ENCODE results near the gene KDELR1.

DNA sequence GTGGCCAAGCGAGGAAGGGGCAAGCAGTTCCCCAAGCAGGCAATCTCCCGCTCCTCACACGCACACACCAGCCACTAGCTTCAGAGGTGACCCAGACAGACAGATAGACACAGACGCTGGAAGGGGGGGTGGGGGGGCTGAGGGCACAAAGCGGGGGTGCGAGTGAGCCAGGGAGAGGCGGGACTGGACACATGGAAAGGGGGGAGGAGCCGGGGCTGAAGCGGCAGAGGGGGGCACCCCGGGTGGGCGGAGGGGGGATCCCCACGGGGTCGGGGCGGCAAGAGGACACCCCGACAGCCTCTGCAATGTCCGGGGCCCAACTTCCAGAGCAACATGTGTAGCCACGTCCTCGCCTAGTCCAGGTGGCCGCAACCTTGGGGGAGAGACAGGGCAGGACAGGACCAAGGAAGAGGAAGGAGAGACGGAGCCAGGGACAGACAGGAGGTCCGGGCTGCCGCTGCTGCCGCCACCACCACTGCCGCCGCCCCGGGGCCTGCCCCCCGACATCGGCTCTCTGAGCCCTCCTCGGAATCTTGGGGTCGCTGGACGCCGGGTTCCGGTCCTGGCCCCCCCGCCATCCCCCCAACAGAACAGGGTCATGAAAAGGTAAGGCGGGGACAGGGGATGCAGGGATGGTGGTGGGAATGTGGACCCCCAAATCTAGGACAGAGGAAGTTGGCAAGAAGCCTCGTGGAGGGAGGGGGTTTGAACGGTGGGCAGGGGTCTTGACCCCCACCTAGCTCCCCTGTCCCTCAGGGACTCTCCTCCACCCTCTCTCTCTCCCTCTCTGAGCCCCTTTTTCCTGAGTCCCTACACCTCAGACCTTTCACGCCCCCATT lies 3.2 kb upstream of the KDELR1 start:
- no peak for TF ChIP-seq ESRRG (CRISPR knock-in tag; IDR thresholded peaks at IDR 0.05)
- no peak for TF ChIP-seq BACH2 (CRISPR knock-in tag; IDR thresholded peaks at IDR 0.05; ENCODE audit: borderline replicate concordance)
- no peak for TF ChIP-seq ZFP3 (CRISPR knock-in tag; IDR thresholded peaks at IDR 0.05)
- TF ChIP-seq RARB (CRISPR knock-in tag; IDR thresholded peaks at IDR 0.05), result no peak
- TF ChIP-seq, protein P1, sequence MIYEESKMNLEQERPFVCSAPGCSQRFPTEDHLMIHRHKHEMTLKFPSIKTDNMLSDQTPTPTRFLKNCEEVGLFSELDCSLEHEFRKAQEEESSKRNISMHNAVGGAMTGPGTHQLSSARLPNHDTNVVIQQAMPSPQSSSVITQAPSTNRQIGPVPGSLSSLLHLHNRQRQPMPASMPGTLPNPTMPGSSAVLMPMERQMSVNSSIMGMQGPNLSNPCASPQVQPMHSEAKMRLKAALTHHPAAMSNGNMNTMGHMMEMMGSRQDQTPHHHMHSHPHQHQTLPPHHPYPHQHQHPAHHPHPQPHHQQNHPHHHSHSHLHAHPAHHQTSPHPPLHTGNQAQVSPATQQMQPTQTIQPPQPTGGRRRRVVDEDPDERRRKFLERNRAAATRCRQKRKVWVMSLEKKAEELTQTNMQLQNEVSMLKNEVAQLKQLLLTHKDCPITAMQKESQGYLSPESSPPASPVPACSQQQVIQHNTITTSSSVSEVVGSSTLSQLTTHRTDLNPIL (CRISPR knock-in tag; IDR thresholded peaks at IDR 0.05; ENCODE audit: low read depth), result no peak
- TF ChIP-seq, protein P2, sequence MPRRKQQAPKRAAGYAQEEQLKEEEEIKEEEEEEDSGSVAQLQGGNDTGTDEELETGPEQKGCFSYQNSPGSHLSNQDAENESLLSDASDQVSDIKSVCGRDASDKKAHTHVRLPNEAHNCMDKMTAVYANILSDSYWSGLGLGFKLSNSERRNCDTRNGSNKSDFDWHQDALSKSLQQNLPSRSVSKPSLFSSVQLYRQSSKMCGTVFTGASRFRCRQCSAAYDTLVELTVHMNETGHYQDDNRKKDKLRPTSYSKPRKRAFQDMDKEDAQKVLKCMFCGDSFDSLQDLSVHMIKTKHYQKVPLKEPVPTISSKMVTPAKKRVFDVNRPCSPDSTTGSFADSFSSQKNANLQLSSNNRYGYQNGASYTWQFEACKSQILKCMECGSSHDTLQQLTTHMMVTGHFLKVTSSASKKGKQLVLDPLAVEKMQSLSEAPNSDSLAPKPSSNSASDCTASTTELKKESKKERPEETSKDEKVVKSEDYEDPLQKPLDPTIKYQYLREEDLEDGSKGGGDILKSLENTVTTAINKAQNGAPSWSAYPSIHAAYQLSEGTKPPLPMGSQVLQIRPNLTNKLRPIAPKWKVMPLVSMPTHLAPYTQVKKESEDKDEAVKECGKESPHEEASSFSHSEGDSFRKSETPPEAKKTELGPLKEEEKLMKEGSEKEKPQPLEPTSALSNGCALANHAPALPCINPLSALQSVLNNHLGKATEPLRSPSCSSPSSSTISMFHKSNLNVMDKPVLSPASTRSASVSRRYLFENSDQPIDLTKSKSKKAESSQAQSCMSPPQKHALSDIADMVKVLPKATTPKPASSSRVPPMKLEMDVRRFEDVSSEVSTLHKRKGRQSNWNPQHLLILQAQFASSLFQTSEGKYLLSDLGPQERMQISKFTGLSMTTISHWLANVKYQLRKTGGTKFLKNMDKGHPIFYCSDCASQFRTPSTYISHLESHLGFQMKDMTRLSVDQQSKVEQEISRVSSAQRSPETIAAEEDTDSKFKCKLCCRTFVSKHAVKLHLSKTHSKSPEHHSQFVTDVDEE (CRISPR knock-in tag; IDR thresholded peaks at IDR 0.05), result no peak
- TF ChIP-seq CSDC2 (CRISPR knock-in tag; IDR thresholded peaks at IDR 0.05), result no peak
- TF ChIP-seq GLIS3 (CRISPR knock-in tag; IDR thresholded peaks at IDR 0.05), result no peak
- TF ChIP-seq, protein P3, sequence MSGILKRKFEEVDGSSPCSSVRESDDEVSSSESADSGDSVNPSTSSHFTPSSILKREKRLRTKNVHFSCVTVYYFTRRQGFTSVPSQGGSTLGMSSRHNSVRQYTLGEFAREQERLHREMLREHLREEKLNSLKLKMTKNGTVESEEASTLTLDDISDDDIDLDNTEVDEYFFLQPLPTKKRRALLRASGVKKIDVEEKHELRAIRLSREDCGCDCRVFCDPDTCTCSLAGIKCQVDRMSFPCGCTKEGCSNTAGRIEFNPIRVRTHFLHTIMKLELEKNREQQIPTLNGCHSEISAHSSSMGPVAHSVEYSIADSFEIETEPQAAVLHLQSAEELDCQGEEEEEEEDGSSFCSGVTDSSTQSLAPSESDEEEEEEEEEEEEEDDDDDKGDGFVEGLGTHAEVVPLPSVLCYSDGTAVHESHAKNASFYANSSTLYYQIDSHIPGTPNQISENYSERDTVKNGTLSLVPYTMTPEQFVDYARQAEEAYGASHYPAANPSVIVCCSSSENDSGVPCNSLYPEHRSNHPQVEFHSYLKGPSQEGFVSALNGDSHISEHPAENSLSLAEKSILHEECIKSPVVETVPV (CRISPR knock-in tag; IDR thresholded peaks at IDR 0.05), result no peak
- TF ChIP-seq ZFP30 (CRISPR knock-in tag; IDR thresholded peaks at IDR 0.05), result no peak
